ENCODE results near the gene SLC17A1. TPM values are rescaled to one million over a fixed set of nuclear protein-coding genes. Genes with fewer than 3 reads are reported as not detected.

Gene SLC17A1
- total RNA-seq, 1 donor from 2014 or later, result not detected

- H3K27ac Mint-ChIP-seq (ENCODE audit: unreplicated experiment), result no peak overlapping the region
- H3K36me3 Mint-ChIP-seq (ENCODE audit: low read depth, unreplicated experiment), result no peaks in the 10 kb centered on the region
- TF ChIP-seq, protein P1, sequence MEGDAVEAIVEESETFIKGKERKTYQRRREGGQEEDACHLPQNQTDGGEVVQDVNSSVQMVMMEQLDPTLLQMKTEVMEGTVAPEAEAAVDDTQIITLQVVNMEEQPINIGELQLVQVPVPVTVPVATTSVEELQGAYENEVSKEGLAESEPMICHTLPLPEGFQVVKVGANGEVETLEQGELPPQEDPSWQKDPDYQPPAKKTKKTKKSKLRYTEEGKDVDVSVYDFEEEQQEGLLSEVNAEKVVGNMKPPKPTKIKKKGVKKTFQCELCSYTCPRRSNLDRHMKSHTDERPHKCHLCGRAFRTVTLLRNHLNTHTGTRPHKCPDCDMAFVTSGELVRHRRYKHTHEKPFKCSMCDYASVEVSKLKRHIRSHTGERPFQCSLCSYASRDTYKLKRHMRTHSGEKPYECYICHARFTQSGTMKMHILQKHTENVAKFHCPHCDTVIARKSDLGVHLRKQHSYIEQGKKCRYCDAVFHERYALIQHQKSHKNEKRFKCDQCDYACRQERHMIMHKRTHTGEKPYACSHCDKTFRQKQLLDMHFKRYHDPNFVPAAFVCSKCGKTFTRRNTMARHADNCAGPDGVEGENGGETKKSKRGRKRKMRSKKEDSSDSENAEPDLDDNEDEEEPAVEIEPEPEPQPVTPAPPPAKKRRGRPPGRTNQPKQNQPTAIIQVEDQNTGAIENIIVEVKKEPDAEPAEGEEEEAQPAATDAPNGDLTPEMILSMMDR (IDR thresholded peaks at IDR 0.05; ENCODE audit: unreplicated experiment), result no peak
- H3K9me3 Mint-ChIP-seq (ENCODE audit: unreplicated experiment), result no peaks in the 10 kb centered on the region
- DNase-seq (ENCODE audit: low spot score), result no peak
- no peaks in the 10 kb centered on the region for H3K27me3 Mint-ChIP-seq (ENCODE audit: unreplicated experiment)
- no peaks in the 10 kb centered on the region for H3K4me1 Mint-ChIP-seq (ENCODE audit: unreplicated experiment)
- no peak overlapping the region for H3K4me3 Mint-ChIP-seq (ENCODE audit: unreplicated experiment)
Measured at GRCh38 chr6:25875563-25875905, 43.7 kb upstream of the SLC17A1 start.

GRCh38 chr6:25874822-25875562 lies 43.1 kb upstream of the SLC17A1 start:
- H3K4me1 Mint-ChIP-seq (ENCODE audit: unreplicated experiment), result no peaks in the 10 kb centered on the region
- TF ChIP-seq, protein P1 (IDR thresholded peaks at IDR 0.05; ENCODE audit: unreplicated experiment), result no peak
- DNase-seq (ENCODE audit: low spot score), result no peak
- no peaks in the 10 kb centered on the region for H3K36me3 Mint-ChIP-seq (ENCODE audit: low read depth, unreplicated experiment)
- no peaks in the 10 kb centered on the region for H3K27me3 Mint-ChIP-seq (ENCODE audit: unreplicated experiment)
- H3K9me3 Mint-ChIP-seq (ENCODE audit: unreplicated experiment), result no peaks in the 10 kb centered on the region
- H3K4me3 Mint-ChIP-seq (ENCODE audit: unreplicated experiment), result no peak overlapping the region
- no peak overlapping the region for H3K27ac Mint-ChIP-seq (ENCODE audit: unreplicated experiment)

- H3K9me3 Mint-ChIP-seq (ENCODE audit: unreplicated experiment), result no peaks in the 10 kb centered on the region
- no peak within 1 kb of the TSS for H3K27ac Mint-ChIP-seq (ENCODE audit: unreplicated experiment)
- no peak within 1 kb of the TSS for H3K4me3 Mint-ChIP-seq (ENCODE audit: unreplicated experiment)
- no peaks in the 10 kb centered on the region for H3K4me1 Mint-ChIP-seq (ENCODE audit: unreplicated experiment)
- TF ChIP-seq, protein P1 (IDR thresholded peaks at IDR 0.05; ENCODE audit: unreplicated experiment), result no peak
- no peak for DNase-seq (ENCODE audit: low spot score)
- no peaks in the 10 kb centered on the region for H3K36me3 Mint-ChIP-seq (ENCODE audit: low read depth, unreplicated experiment)
- H3K27me3 Mint-ChIP-seq (ENCODE audit: unreplicated experiment), result no peaks in the 10 kb centered on the region
Measured at GRCh38 chr6:25874118-25874517, 42.3 kb upstream of the SLC17A1 start, which contains the start of gene SLC17A3. SLC17A3 (minus strand) TSS chr6:25874243; CDS start chr6:25868387, 5,856 bp downstream.

DNA sequence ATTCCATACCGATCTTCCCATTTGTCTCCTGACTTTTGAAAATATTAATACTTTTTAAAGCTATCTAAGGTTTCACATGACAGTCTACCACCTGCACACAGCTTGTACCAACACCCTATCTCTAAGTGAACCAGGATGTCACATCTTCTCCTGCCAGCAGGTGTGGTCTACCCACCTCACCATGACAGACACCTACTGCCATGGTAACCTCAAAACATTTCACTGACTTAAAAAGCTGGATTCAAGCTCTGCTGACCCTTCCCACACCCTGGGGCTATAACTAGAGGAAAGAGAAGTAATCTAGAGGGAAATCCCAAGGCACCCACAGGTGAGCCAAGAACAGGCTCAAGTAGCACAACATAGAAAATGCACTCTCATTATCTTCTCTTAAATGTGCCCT lies 41.0 kb upstream of the SLC17A1 start:
- H3K27ac Mint-ChIP-seq (ENCODE audit: unreplicated experiment), result no peak overlapping the region
- no peaks in the 10 kb centered on the region for H3K27me3 Mint-ChIP-seq (ENCODE audit: unreplicated experiment)
- no peaks in the 10 kb centered on the region for H3K9me3 Mint-ChIP-seq (ENCODE audit: unreplicated experiment)
- no peaks in the 10 kb centered on the region for H3K4me1 Mint-ChIP-seq (ENCODE audit: unreplicated experiment)
- no peak for DNase-seq (ENCODE audit: low spot score)
- TF ChIP-seq, protein P1 (IDR thresholded peaks at IDR 0.05; ENCODE audit: unreplicated experiment), result no peak
- no peaks in the 10 kb centered on the region for H3K36me3 Mint-ChIP-seq (ENCODE audit: low read depth, unreplicated experiment)
- no peak overlapping the region for H3K4me3 Mint-ChIP-seq (ENCODE audit: unreplicated experiment)

DNA sequence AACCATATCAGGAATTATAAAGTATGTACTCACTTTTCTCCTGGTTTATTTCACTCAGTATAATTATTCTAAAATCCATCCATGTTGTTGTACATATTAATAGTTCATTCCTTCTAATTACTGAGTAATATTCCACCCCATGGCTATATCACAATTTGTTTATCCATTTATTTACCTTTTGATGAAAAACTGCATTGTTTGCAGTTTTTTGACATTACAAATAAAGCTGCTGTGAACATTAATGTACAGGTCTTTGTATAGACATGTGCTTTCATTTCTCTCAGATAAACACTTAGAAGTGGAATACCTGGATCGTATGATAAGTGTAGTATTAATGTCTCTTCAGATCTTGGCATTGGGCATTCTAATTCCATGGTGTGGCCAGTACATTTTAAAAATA lies 38.0 kb upstream of the SLC17A1 start:
- DNase-seq (ENCODE audit: low spot score), result no peak
- H3K27ac Mint-ChIP-seq (ENCODE audit: unreplicated experiment), result no peak overlapping the region
- TF ChIP-seq, protein P1 (IDR thresholded peaks at IDR 0.05; ENCODE audit: unreplicated experiment), result no peak
- no peaks in the 10 kb centered on the region for H3K9me3 Mint-ChIP-seq (ENCODE audit: unreplicated experiment)
- H3K27me3 Mint-ChIP-seq (ENCODE audit: unreplicated experiment), result no peaks in the 10 kb centered on the region
- no peaks in the 10 kb centered on the region for H3K36me3 Mint-ChIP-seq (ENCODE audit: low read depth, unreplicated experiment)
- no peaks in the 10 kb centered on the region for H3K4me1 Mint-ChIP-seq (ENCODE audit: unreplicated experiment)
- no peak overlapping the region for H3K4me3 Mint-ChIP-seq (ENCODE audit: unreplicated experiment)

Measured in endothelial cell (in vitro differentiated cells).